Activated T-helper 2 cell treated with anti-CD3 and anti-CD28 coated beads, Interferon-gamma antibody, Interleukin-2, Interleukin-4, amounts not matched to agents 10 μg/mL and 5 μg/mL and 100 μg/mL, durations not matched to agents 14 hours and 24 hours and 36 hours (primary cell): ENCODE data around the gene ZNF765. TPM values are rescaled to one million over a fixed set of nuclear protein-coding genes. Genes with fewer than 3 reads are reported as not detected.
"Not testable (repeated sequence)": the region's sequence is repeated elsewhere in the genome, so short reads cannot be mapped to it uniquely, and the experiment has no call there.

ENCODE experiments used
- DNase-seq: peaks from one replicate; pipeline ENCODE4 v3.0.0; 2021; ENCODE audit warnings: low spot score
- H3K27ac Mint-ChIP-seq: one replicate; pipeline ENCODE4 v1.8.0; 2021; ENCODE audit warnings: mixed read lengths
- H3K27me3 Mint-ChIP-seq: one replicate; pipeline ENCODE4 v1.8.0; 2021; ENCODE audit warnings: low read depth, mixed read lengths
- H3K36me3 Mint-ChIP-seq: one replicate; pipeline ENCODE4 v1.8.0; 2021; ENCODE audit warnings: low read depth, mixed read lengths
- H3K4me1 Mint-ChIP-seq: one replicate; pipeline ENCODE4 v1.8.0; 2021; ENCODE audit warnings: low read depth, mixed read lengths
- H3K4me3 Mint-ChIP-seq: one replicate; pipeline ENCODE4 v1.8.0; 2021; ENCODE audit warnings: low read depth, mild to moderate bottlenecking, moderate library complexity, mixed read lengths
- H3K9me3 Mint-ChIP-seq: one replicate; pipeline ENCODE4 v1.8.0; 2021; ENCODE audit warnings: mixed read lengths
- intact Hi-C: fragments of 100-400 bp; cut with micrococcal nuclease; formaldehyde crosslinking; loops from one replicate; pipeline ENCODE4 v1.15.1; 2023
- total RNA-seq: library from RNA; stranded (reverse); gene quantifications from 2 replicates; pipeline ENCODE4 v1.2.3, GENCODE V29; 2022

Gene ZNF765
- total RNA-seq, 1 donor from 2014 or later: 10.5 TPM

- not testable (repeated sequence) for H3K27me3 Mint-ChIP-seq, DNase-seq, H3K27ac Mint-ChIP-seq
- intact Hi-C loops: loop anchor here (5.0 to 10.0 kb wide), 3 partner anchors 36 to 274 kb away; partner anchors contain the start of genes ZNF525, ZNF665 and ZNF761
- Mint-ChIP-seq H3K36me3 (peaks cover 47% of the 10 kb centered on the region), H3K4me3 (peak overlapping the region; percentile 85), H3K9me3 (peaks cover 48% of the 10 kb centered on the region), H3K4me1 (peaks cover 12% of the 10 kb centered on the region)
These were observed 73.7 kb downstream of the ZNF765 start for GRCh38 chr19:53468628-53469027.

GRCh38 chr19:53471916-53472315 is 77.0 kb downstream of the ZNF765 start:
- H3K36me3 Mint-ChIP-seq: peaks cover 69% of the 10 kb centered on the region
- no peak overlapping the region for H3K4me3 Mint-ChIP-seq
- no peaks in the 10 kb centered on the region for H3K27me3 Mint-ChIP-seq
- H3K4me1 Mint-ChIP-seq: peaks cover 12% of the 10 kb centered on the region
- intact Hi-C loops: no loop called here
- DNase-seq: no peak
- H3K9me3 Mint-ChIP-seq: peaks cover 52% of the 10 kb centered on the region
- no peak overlapping the region for H3K27ac Mint-ChIP-seq

GRCh38 chr19:53474832-53475231 is 79.9 kb downstream of the ZNF765 start:
- DNase-seq, H3K4me1 Mint-ChIP-seq, intact Hi-C loops, H3K27me3 Mint-ChIP-seq, H3K4me3 Mint-ChIP-seq, H3K27ac Mint-ChIP-seq: not testable (repeated sequence)
- peaks cover 68% of the 10 kb centered on the region for H3K9me3 Mint-ChIP-seq
- peaks cover 86% of the 10 kb centered on the region for H3K36me3 Mint-ChIP-seq

- intact Hi-C loops, DNase-seq, H3K27ac Mint-ChIP-seq, H3K4me1 Mint-ChIP-seq, H3K4me3 Mint-ChIP-seq, H3K27me3 Mint-ChIP-seq: not testable (repeated sequence)
- Mint-ChIP-seq H3K9me3 (peaks cover 67% of the 10 kb centered on the region), H3K36me3 (peaks cover 87% of the 10 kb centered on the region)
These were observed 80.5 kb downstream of the ZNF765 start for GRCh38 chr19:53475470-53475869.

Other genes with a start within 250 kb of the ZNF765 start
- gene ZNF347, start 236.1 kb upstream of the ZNF765 start, total RNA-seq: 5.4 and 7.8 TPM in 2 replicates
- 2.1 and 3.1 TPM in 2 replicates for gene ZNF665, start 201.8 kb upstream of the ZNF765 start, total RNA-seq
- gene ZNF677, start 140.3 kb upstream of the ZNF765 start, total RNA-seq: 1.6 and 1.8 TPM in 2 replicates
- not detected in 2 replicates for gene VN1R2, start 136.9 kb upstream of the ZNF765 start, total RNA-seq
- gene VN1R4, start 127.4 kb upstream of the ZNF765 start, total RNA-seq: not detected in 2 replicates
- gene ZNF845, start 61.4 kb upstream of the ZNF765 start, total RNA-seq: 5.6 and 5.9 TPM in 2 replicates
- gene ZNF525, start 29.4 kb upstream of the ZNF765 start, total RNA-seq: 14.2 and 15.0 TPM in 2 replicates
- 12.1 and 12.2 TPM in 2 replicates for gene ZNF761, start 36.8 kb downstream of the ZNF765 start, total RNA-seq
- 3.4 TPM in 2 replicates for gene ZNF813, start 72.6 kb downstream of the ZNF765 start, total RNA-seq
- gene ZNF331, start 143.0 kb downstream of the ZNF765 start, total RNA-seq: 15.7 and 18.3 TPM in 2 replicates
- not detected in 2 replicates for gene DPRX, start 236.8 kb downstream of the ZNF765 start, total RNA-seq